Neural progenitor cell (in vitro differentiated cells): ENCODE data around the gene ARHGAP23. TPM values are rescaled to one million over a fixed set of nuclear protein-coding genes. Genes with fewer than 3 reads are reported as not detected.
A peak's percentile ranks its signal among the peaks of the same experiment; 100 is the strongest.
"Not testable (repeated sequence)": the region's sequence is repeated elsewhere in the genome, so short reads cannot be mapped to it uniquely, and the experiment has no call there.

Experiments used
- DNase-seq: peaks from one replicate; pipeline ENCODE4 v3.0.0-alpha.2; 2016; ENCODE audit warnings: low spot score
- H2AFZ ChIP-seq: fragments of 200-600 bp; sonication (generic); replicated peaks from 2 replicates; pipeline ENCODE4 v1.6.1; 2016; ENCODE audit warnings: antibody characterized with exemption
- H3F3A ChIP-seq: fragments of 200-600 bp; sonication (generic); 2 replicates; pipeline ENCODE4 v1.6.1; 2016; ENCODE audit warnings: antibody characterized with exemption, low read depth
- H3K27ac ChIP-seq: fragments of 200-600 bp; sonication (generic); 2 replicates; pipeline ENCODE4 v1.5.1; 2016; ENCODE audit warnings: mild to moderate bottlenecking
- H3K27me3 ChIP-seq: fragments of 200-600 bp; sonication (generic); 2 replicates; pipeline ENCODE4 v1.6.1; 2016; ENCODE audit warnings: mild to moderate bottlenecking, moderate library complexity
- H3K36me3 ChIP-seq: fragments of 200-600 bp; sonication (generic); 2 replicates; pipeline ENCODE4 v1.5.1; 2016
- H3K4me1 ChIP-seq: fragments of 200-600 bp; sonication (generic); 2 replicates; pipeline ENCODE4 v1.6.1; 2016; ENCODE audit warnings: mixed run types
- H3K4me2 ChIP-seq: fragments of 200-600 bp; sonication (generic); 2 replicates; pipeline ENCODE4 v1.6.1; 2016
- H3K4me3 ChIP-seq: fragments of 200-600 bp; sonication (generic); 2 replicates; pipeline ENCODE4 v1.5.1; 2016
- H3K79me2 ChIP-seq: fragments of 200-600 bp; sonication (generic); 2 replicates; pipeline ENCODE4 v1.6.1; 2016; ENCODE audit warnings: low read depth
- H3K9ac ChIP-seq: fragments of 200-600 bp; sonication (generic); 2 replicates; pipeline ENCODE4 v1.6.1; 2016
- H3K9me3 ChIP-seq: fragments of 200-600 bp; sonication (generic); 2 replicates; pipeline ENCODE4 v1.5.1; 2016; ENCODE audit warnings: low read depth
- H4K20me1 ChIP-seq: fragments of 200-600 bp; sonication (generic); 2 replicates; pipeline ENCODE4 v1.6.1; 2016; ENCODE audit warnings: low read depth
- H3K27ac Mint-ChIP-seq: 3 replicates; pipeline ENCODE4 v1.8.0; 2021; ENCODE audit warnings: mixed read lengths
- H3K27me3 Mint-ChIP-seq: 2 replicates; pipeline ENCODE4 v1.8.0; 2022; ENCODE audit warnings: low read depth, mild to moderate bottlenecking, inconsistent platforms, moderate library complexity, mixed read lengths; ENCODE audit not compliant: insufficient read depth
- H3K36me3 Mint-ChIP-seq: 3 replicates; pipeline ENCODE4 v1.8.0; 2021; ENCODE audit warnings: mixed read lengths
- H3K4me1 Mint-ChIP-seq: 3 replicates; pipeline ENCODE4 v1.8.0; 2021; ENCODE audit warnings: mixed read lengths
- H3K4me3 Mint-ChIP-seq: 3 replicates; pipeline ENCODE4 v1.8.0; 2021; ENCODE audit warnings: mild to moderate bottlenecking, moderate library complexity, mixed read lengths
- H3K9me3 Mint-ChIP-seq: 3 replicates; pipeline ENCODE4 v1.8.0; 2020; ENCODE audit warnings: mixed read lengths
- CTCF ChIP-seq: fragments of 200-600 bp; sonication (generic); IDR thresholded peaks from 2 replicates; pipeline ENCODE4 v1.5.1; 2017; ENCODE audit warnings: antibody characterized with exemption, mild to moderate bottlenecking
- EZH2 ChIP-seq: fragments of 200-600 bp; sonication (generic); IDR thresholded peaks from 2 replicates; pipeline ENCODE4 v1.6.1; 2017; ENCODE audit warnings: antibody characterized with exemption, mild to moderate bottlenecking, moderate library complexity
- EZH2phosphoT487 ChIP-seq: fragments of 200-600 bp; sonication (generic); IDR thresholded peaks from 2 replicates; pipeline ENCODE4 v1.6.1; 2017; ENCODE audit warnings: antibody characterized with exemption
- total RNA-seq: library from RNA; depleted of rRNA; stranded (reverse); fragments of >200 nt; gene quantifications from 2 replicates; pipeline ENCODE4 v1.2.3, GENCODE V29; 2015; ENCODE audit warnings: low replicate concordance

The ARHGAP23 gene
- total RNA-seq, 1 donor from 2014 or later = 6.1 TPM

- H3K9ac ChIP-seq, H3K36me3 ChIP-seq, H2AFZ ChIP-seq, H3K27ac Mint-ChIP-seq, H3K9me3 Mint-ChIP-seq, H3K4me3 Mint-ChIP-seq, H3K9me3 ChIP-seq, H3K4me3 ChIP-seq, H3K27me3 ChIP-seq, H3F3A ChIP-seq, H3K4me2 ChIP-seq, H3K27me3 Mint-ChIP-seq, H4K20me1 ChIP-seq, H3K36me3 Mint-ChIP-seq, H3K27ac ChIP-seq, H3K4me1 ChIP-seq, H3K79me2 ChIP-seq: not testable (repeated sequence)
- TF ChIP-seq CTCF = peak; percentile 88
- H3K4me1 Mint-ChIP-seq = peaks cover 13% of the 10 kb centered on the region
- DNase-seq = peak; percentile 90
Observed at GRCh38 chr17:38484242-38485145, 56.2 kb downstream of the ARHGAP23 start.

- peaks cover 6% of the 10 kb centered on the region for H3K4me1 ChIP-seq
- H4K20me1 ChIP-seq = no peaks in the 10 kb centered on the region
- no peak overlapping the region for H3K4me3 ChIP-seq
- Mint-ChIP-seq H3K4me3 (no peak overlapping the region), H3K27me3 (peaks cover 2% of the 10 kb centered on the region), H3K36me3 (no peaks in the 10 kb centered on the region), H3K27ac (no peak overlapping the region), H3K4me1 (peaks cover 13% of the 10 kb centered on the region), H3K9me3 (no peaks in the 10 kb centered on the region)
- H3K4me2 ChIP-seq = no peak overlapping the region
- TF ChIP-seq EZH2phosphoT487 (no peak), EZH2 (no peak), CTCF (no peak)
- H3K36me3 ChIP-seq = no peaks in the 10 kb centered on the region
- DNase-seq = no peak
- no peaks in the 10 kb centered on the region for H3K27me3 ChIP-seq
- H3K27ac ChIP-seq = no peak overlapping the region
- no peaks in the 10 kb centered on the region for H3K9me3 ChIP-seq
- H2AFZ ChIP-seq = no peak overlapping the region
- H3F3A ChIP-seq = no peaks in the 10 kb centered on the region
- H3K79me2 ChIP-seq = no peaks in the 10 kb centered on the region
- no peak overlapping the region for H3K9ac ChIP-seq
Observed at GRCh38 chr17:38485146-38485468, 56.8 kb downstream of the ARHGAP23 start.

- peaks cover 13% of the 10 kb centered on the region for H3K4me1 Mint-ChIP-seq
- H4K20me1 ChIP-seq, H3K27ac Mint-ChIP-seq, H3K27ac ChIP-seq, H3K4me3 ChIP-seq, H3K4me1 ChIP-seq, H3K36me3 Mint-ChIP-seq, H2AFZ ChIP-seq, H3K27me3 Mint-ChIP-seq, H3K79me2 ChIP-seq, H3K9me3 Mint-ChIP-seq, H3K4me2 ChIP-seq, H3K9ac ChIP-seq, H3K36me3 ChIP-seq, DNase-seq, H3K27me3 ChIP-seq, H3F3A ChIP-seq, H3K9me3 ChIP-seq, H3K4me3 Mint-ChIP-seq: not testable (repeated sequence)
Observed at GRCh38 chr17:38485681-38486298, 57.5 kb downstream of the ARHGAP23 start.

GRCh38 chr17:38489774-38490173 lies 61.5 kb downstream of the ARHGAP23 start:
- not testable (repeated sequence) for H3K9ac ChIP-seq, H3F3A ChIP-seq, DNase-seq, H3K4me3 ChIP-seq, H4K20me1 ChIP-seq, H3K9me3 Mint-ChIP-seq, H3K36me3 ChIP-seq, H3K27ac Mint-ChIP-seq, H3K27me3 ChIP-seq, H3K27ac ChIP-seq, H3K27me3 Mint-ChIP-seq, H2AFZ ChIP-seq, H3K4me1 ChIP-seq, H3K4me2 ChIP-seq, H3K9me3 ChIP-seq, H3K36me3 Mint-ChIP-seq, H3K79me2 ChIP-seq
- H3K4me1 Mint-ChIP-seq = peaks cover 11% of the 10 kb centered on the region
- peak overlapping the region; percentile 8 for H3K4me3 Mint-ChIP-seq

- not testable (repeated sequence) for H3K27me3 Mint-ChIP-seq, H3K9me3 ChIP-seq, H3K36me3 Mint-ChIP-seq, H3K36me3 ChIP-seq, H3K4me1 ChIP-seq, H3K4me1 Mint-ChIP-seq, H3F3A ChIP-seq, H3K4me2 ChIP-seq, H3K9ac ChIP-seq, H3K27me3 ChIP-seq, H3K9me3 Mint-ChIP-seq, H3K27ac Mint-ChIP-seq, DNase-seq, H4K20me1 ChIP-seq, H3K4me3 ChIP-seq, H3K27ac ChIP-seq, H2AFZ ChIP-seq, H3K79me2 ChIP-seq
- peak overlapping the region; percentile 43 for H3K4me3 Mint-ChIP-seq
Observed at GRCh38 chr17:38491346-38492066, 63.2 kb downstream of the ARHGAP23 start.
